Kidney epithelial cell (primary cell): ENCODE results near the gene SETD1B. TPM values are rescaled to one million over a fixed set of nuclear protein-coding genes. Genes with fewer than 3 reads are reported as not detected.
A peak's percentile ranks its signal among the peaks of the same experiment; 100 is the strongest.

ENCODE experiments used
- DNase-seq: peaks from one replicate; pipeline ENCODE4 v3.0.0-alpha.2; 2010; ENCODE audit warnings: low read depth
- H3K27me3 ChIP-seq: 2 replicates; pipeline ENCODE4 v1.6.0; 2011; ENCODE audit warnings: low read length; ENCODE audit not compliant: control insufficient read depth, insufficient read depth
- H3K36me3 ChIP-seq: 2 replicates; pipeline ENCODE4 v1.5.1; 2011; ENCODE audit warnings: low read length; ENCODE audit not compliant: control insufficient read depth, insufficient read depth
- H3K4me3 ChIP-seq: 2 replicates; pipeline ENCODE4 v1.5.1; 2011; ENCODE audit warnings: low read depth, mild to moderate bottlenecking, control low read depth, low read length
- total RNA-seq: library from RNA; depleted of rRNA; stranded (reverse); fragments of >200 nt; gene quantifications from 2 replicates; pipeline ENCODE4 v1.2.3, GENCODE V29; 2015
- TF ChIP-seq, protein P1 (sequence below): IDR thresholded peaks from 2 replicates; pipeline ENCODE4 v1.5.1; 2011; ENCODE audit warnings: mild to moderate bottlenecking, moderate library complexity, low read length, control low read depth, inconsistent platforms; ENCODE audit not compliant: insufficient read depth, poor library complexity, severe bottlenecking

The SETD1B gene
- total RNA-seq, 1 donor from 2014 or later, result 8.1 TPM

DNA sequence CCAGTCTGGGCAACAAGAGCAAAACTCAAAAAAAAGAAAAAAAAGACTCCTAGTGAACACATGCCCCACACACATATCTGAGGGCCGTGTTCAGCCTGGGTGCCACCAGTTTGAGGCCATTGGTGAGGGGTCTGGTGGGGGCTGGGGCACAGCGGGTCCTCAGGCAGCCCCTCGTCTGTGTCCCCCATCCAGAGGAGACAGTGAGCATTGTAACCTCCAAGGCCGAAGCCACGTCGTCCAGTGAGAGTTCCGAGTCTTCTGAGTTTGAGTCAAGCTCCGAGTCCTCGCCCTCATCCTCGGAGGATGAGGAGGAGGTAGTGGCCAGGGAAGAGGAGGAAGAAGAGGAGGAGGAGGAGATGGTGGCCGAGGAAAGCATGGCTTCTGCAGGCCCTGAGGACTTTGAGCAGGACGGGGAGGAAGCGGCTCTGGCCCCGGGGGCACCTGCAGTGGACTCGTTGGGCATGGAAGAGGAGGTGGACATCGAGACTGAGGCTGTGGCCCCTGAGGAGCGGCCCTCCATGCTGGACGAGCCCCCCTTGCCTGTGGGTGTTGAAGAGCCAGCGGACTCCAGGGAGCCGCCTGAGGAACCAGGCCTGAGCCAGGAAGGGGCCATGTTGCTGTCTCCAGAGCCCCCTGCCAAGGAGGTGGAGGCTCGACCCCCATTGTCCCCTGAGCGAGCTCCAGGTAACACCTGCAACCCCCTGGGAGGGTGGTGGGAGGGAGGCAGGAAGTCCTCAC, 15.6 kb downstream of the SETD1B start:
- peaks cover 3% of the 10 kb centered on the region for H3K36me3 ChIP-seq
- H3K27me3 ChIP-seq, result no peaks in the 10 kb centered on the region
- no peak for DNase-seq
- no peak overlapping the region for H3K4me3 ChIP-seq
- TF ChIP-seq, protein P1, sequence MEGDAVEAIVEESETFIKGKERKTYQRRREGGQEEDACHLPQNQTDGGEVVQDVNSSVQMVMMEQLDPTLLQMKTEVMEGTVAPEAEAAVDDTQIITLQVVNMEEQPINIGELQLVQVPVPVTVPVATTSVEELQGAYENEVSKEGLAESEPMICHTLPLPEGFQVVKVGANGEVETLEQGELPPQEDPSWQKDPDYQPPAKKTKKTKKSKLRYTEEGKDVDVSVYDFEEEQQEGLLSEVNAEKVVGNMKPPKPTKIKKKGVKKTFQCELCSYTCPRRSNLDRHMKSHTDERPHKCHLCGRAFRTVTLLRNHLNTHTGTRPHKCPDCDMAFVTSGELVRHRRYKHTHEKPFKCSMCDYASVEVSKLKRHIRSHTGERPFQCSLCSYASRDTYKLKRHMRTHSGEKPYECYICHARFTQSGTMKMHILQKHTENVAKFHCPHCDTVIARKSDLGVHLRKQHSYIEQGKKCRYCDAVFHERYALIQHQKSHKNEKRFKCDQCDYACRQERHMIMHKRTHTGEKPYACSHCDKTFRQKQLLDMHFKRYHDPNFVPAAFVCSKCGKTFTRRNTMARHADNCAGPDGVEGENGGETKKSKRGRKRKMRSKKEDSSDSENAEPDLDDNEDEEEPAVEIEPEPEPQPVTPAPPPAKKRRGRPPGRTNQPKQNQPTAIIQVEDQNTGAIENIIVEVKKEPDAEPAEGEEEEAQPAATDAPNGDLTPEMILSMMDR, result no peak

DNA sequence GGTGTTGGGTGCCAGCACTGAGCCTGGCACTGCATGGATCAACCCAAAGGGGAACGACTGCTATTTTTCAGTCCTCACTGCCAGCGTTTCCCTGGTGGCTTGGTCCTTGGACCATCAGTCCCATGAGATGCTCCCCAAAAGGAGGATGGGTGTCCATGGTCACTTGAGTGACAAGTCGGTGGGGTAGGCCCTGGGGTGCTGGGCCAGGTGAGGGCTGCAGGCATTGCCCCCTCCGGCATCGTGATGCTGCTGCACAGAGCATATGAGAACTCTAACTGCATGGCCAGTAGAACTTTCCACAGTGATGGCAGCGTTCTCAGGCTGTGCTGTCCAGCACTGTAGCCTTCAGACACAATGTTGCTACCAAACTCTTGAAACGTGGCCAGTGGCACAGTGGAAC, 16.2 kb downstream of the SETD1B start:
- DNase-seq, result no peak
- TF ChIP-seq, protein P1, result no peak
- Histone ChIP-seq H3K27me3 (no peaks in the 10 kb centered on the region), H3K36me3 (peaks cover 3% of the 10 kb centered on the region), H3K4me3 (no peak overlapping the region)

DNA sequence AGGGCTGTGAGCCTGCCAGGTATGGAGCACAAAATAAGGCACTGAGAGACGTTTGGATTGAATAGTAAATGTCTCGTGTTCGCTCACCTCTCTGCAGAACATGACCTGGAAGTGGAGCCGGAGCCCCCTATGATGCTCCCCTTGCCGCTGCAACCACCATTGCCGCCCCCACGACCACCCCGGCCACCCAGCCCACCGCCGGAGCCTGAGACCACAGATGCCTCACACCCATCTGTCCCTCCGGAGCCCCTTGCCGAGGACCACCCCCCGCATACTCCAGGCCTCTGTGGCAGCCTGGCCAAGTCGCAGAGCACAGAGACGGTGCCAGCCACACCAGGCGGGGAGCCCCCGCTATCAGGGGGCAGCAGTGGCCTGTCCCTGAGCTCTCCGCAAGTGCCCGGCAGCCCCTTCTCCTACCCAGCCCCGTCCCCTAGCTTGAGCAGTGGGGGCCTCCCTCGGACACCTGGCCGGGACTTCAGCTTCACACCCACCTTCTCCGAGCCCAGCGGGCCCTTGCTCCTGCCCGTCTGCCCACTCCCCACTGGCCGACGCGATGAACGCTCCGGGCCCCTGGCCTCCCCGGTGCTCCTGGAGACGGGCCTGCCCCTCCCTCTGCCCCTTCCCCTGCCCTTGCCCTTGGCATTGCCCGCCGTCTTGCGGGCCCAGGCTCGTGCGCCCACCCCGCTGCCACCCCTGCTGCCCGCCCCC, 18.7 kb downstream of the SETD1B start:
- DNase-seq, result no peak
- Histone ChIP-seq H3K4me3 (no peak overlapping the region), H3K27me3 (no peaks in the 10 kb centered on the region), H3K36me3 (peaks cover 2% of the 10 kb centered on the region)
- TF ChIP-seq, protein P1, result no peak

DNA sequence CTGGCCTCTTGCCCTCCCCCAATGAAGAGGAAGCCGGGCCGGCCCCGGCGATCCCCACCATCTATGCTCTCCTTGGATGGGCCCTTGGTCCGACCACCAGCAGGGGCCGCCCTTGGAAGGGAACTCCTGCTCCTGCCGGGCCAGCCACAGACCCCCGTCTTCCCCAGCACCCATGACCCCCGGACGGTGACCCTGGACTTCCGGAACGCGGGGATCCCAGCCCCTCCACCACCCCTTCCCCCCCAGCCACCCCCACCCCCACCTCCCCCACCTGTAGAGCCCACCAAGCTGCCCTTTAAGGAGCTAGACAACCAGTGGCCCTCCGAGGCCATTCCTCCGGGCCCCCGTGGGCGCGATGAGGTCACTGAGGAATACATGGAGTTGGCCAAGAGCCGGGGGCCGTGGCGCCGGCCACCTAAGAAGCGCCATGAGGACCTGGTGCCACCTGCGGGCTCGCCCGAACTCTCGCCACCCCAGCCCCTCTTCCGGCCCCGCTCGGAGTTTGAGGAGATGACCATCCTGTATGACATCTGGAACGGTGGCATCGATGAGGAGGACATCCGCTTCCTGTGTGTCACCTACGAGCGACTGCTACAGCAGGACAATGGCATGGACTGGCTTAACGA, 19.4 kb downstream of the SETD1B start:
- Histone ChIP-seq H3K36me3 (peaks cover 5% of the 10 kb centered on the region), H3K27me3 (no peaks in the 10 kb centered on the region), H3K4me3 (no peak overlapping the region)
- DNase-seq, result no peak
- TF ChIP-seq, protein P1, result peak; percentile 18

DNA sequence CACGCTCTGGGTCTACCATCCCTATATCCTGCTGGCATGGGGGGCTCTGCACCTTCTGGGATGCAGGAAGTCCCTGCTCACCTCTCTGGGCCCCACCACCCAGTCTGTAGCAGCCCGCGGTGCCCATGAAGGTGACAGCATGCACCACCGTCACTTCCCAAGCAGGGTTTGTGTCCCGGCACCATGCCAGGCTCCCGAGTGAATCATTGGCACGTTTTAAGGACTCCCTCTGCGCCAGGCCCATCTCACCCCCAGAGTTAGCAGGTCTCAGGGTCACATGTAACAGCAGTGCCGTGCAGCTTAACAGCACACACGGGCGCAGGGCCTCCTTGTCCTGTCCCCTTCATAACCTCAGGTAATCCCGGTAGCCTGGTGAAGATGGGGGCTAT, 19.9 kb downstream of the SETD1B start:
- TF ChIP-seq, protein P1, result no peak
- H3K27me3 ChIP-seq, result no peaks in the 10 kb centered on the region
- H3K36me3 ChIP-seq, result peaks cover 5% of the 10 kb centered on the region
- DNase-seq, result no peak
- no peak overlapping the region for H3K4me3 ChIP-seq
